Heart right ventricle (tissue), 16 donors: ENCODE measurements around the gene HNRNPLL. TPM values are rescaled to one million over a fixed set of nuclear protein-coding genes. Genes with fewer than 3 reads are reported as not detected.

Source experiments
- ATAC-seq, 8 donors: fragments of 200-7000 bp; cut with Tn5 transposase; one replicate each; pipeline ENCODE4 v1.9.1; 2020; ENCODE audit warnings: mild to moderate bottlenecking in 8 of 8, moderate library complexity in 8 of 8, moderate number of reproducible peaks in 1 of 8
- DNase-seq, 2 donors: peaks; one replicate each; pipeline ENCODE4 v3.0.0-alpha.2; 2020
- H3K27ac ChIP-seq, 10 donors: fragments of 200-600 bp; sonication (generic) in 2 of 10; one replicate each; pipeline versions ENCODE4 v1.5.0 to v1.8.0; 2020 to 2022; ENCODE audit warnings: mild to moderate bottlenecking in 3 of 10
- H3K27me3 ChIP-seq, 7 donors: fragments of 200-600 bp; one replicate each; pipeline ENCODE4 v1.8.0; 2021 to 2022; ENCODE audit warnings: mild to moderate bottlenecking in 2 of 7
- H3K36me3 ChIP-seq, 9 donors: fragments of 200-600 bp; sonication (generic) in 1 of 9; one replicate each; pipeline versions ENCODE4 v1.5.0 to v1.8.0; 2020 to 2022; ENCODE audit warnings: mild to moderate bottlenecking in 2 of 9
- H3K4me1 ChIP-seq, 9 donors: fragments of 200-600 bp; sonication (generic) in 1 of 9; one replicate each; pipeline versions ENCODE4 v1.5.0 to v1.8.0; 2020 to 2022; ENCODE audit warnings: mild to moderate bottlenecking in 4 of 9
- H3K4me3 ChIP-seq, 10 donors: fragments of 200-600 bp; sonication (generic) in 2 of 10; one replicate each; pipeline versions ENCODE4 v1.5.0 to v1.8.0; 2020 to 2022; ENCODE audit warnings: mild to moderate bottlenecking in 7 of 10, moderate library complexity in 2 of 10
- H3K9me3 ChIP-seq, 11 donors: fragments of 200-600 bp in 10 of 11; sonication (generic) in 2 of 11; one replicate each; pipeline versions ENCODE4 v1.5.0 to v1.8.0; 2013 to 2022; ENCODE audit warnings: mild to moderate bottlenecking in 2 of 11, control low read depth in 1 of 11, moderate library complexity in 1 of 11
- CTCF ChIP-seq, 9 donors: fragments of 200-600 bp; sonication (generic) in 2 of 9; IDR thresholded peaks; one replicate each; pipeline versions ENCODE4 v1.5.0 to v1.8.0; 2021 to 2022; ENCODE audit warnings: antibody characterized with exemption in 9 of 9, mild to moderate bottlenecking in 5 of 9, moderate library complexity in 1 of 9
- WGBS, 2 donors: extraction: QIAGEN DNeasy Blood & Tissue Kit; methylation state at CpG; one replicate each; pipeline ENCODE4 v1.1.7; 2013; ENCODE audit warnings: inconsistent platforms in 1 of 2; 5-methylcytosine and 5-hydroxymethylcytosine counted together
- intact Hi-C, 10 donors: fragments of 100-400 bp; cut with DNase I; formaldehyde crosslinking; loops; one replicate each; pipeline versions ENCODE4 v1.11.1 to v1.14.2; 2022
- polyA plus RNA-seq, 2 donors: library from polyadenylated mRNA; stranded (reverse); fragments of 200-250 nt; gene quantifications; one replicate each; pipeline ENCODE4 v1.2.3, GENCODE V29; 2013
- total RNA-seq, 10 donors: library from RNA; stranded (reverse); fragmentation: NEBNext Ultra II Directional in 3 of 10; extraction: Animal tissue kit (Norgen Biotek cat#: 25700) in 3 of 10; gene quantifications; one replicate each; pipeline versions ENCODE4 v1.2.1 to v1.2.4, GENCODE V29; 2021 to 2023
- donor health status: Arrhythmogenic right ventricular cardiomyopathy.
- donor health status: ischemic (EF 13 %, LVEDD 7.1; RV severe dilation, severe dysfunction).
- donor health status: healthy with polysubstance abuse.
- donor health status: DM: no; HTN: yes; CAD: no.
- donor health status: DM: no; HTN: no; CAD: no.
- donor health status: ischemic (EF 25% LVEDD 6.9; RV normal size, moderate dysfunction).
- donor health status: ischemic (EF 25% LVEDD 5.7; RV mildly dilated, moderate dysfunction).
- donor health status: healthy.
- donor health status: DM: yes; HTN: yes; CAD: no.
- donor health status: Ischemic cardiomyopathy.
- donor health status: ischemic (EF 35%, LVEDD 5.7; RV mildly dilated, moderate dysfunction).
- donor health status: nonischemic (EF 11% LVEDD 7.7; RV severe dilation, severe dysfunction).
- donor health status: DM: yes; HTN: yes; CAD: no.
- donor health status: PGD.
- donor health status: ischemic (EF 29% LVEDD 5.4; RV normal size, mild dysfunction).
- donor health status: nonischemic (EF 23%, LVEDD 6.1; RV moderate dilation, normal function).

HNRNPLL gene
- total and polyA plus RNA-seq, 12 donors = 8.9 to 32.7 (median 25.3) TPM

GRCh38 chr2:38631976-38632375 lies 29.2 kb upstream of the HNRNPLL start:
- Histone ChIP-seq H3K9me3 (peaks cover 0 to 12% (median 0%) of the 10 kb centered on the region in 11 donors), H3K27me3 (no peaks in the 10 kb centered on the region), H3K27ac (no peak overlapping the region), H3K36me3 (no peaks in the 10 kb centered on the region), H3K4me3 (no peak overlapping the region), H3K4me1 (peaks cover 0 to 17% (median 0%) of the 10 kb centered on the region in 9 donors)
- intact Hi-C loops = no loop called here
- WGBS, 2 donors = 62 to 67% methylated on average over 2 of the region's 2 CpGs
- TF ChIP-seq CTCF (IDR thresholded peaks at IDR 0.05) = no peak
- ATAC-seq (no peak), DNase-seq (no peak)

- H3K4me3 ChIP-seq = no peak overlapping the region
- DNase-seq = no peak
- H3K9me3 ChIP-seq = peaks cover 0 to 12% (median 0%) of the 10 kb centered on the region in 11 donors
- peaks cover 0 to 10% (median 0%) of the 10 kb centered on the region in 9 donors for H3K4me1 ChIP-seq
- no peak for ATAC-seq
- no peaks in the 10 kb centered on the region for H3K27me3 ChIP-seq
- intact Hi-C loops = no loop called here
- TF ChIP-seq CTCF (IDR thresholded peaks at IDR 0.05) = no peak
- no peaks in the 10 kb centered on the region for H3K36me3 ChIP-seq
- no peak overlapping the region for H3K27ac ChIP-seq
- 84 to 90% methylated on average over 1 of the region's 1 CpG for WGBS, 2 donors
Observed at GRCh38 chr2:38629684-38630083, 27.0 kb upstream of the HNRNPLL start.

- Histone ChIP-seq H3K36me3 (no peaks in the 10 kb centered on the region), H3K4me3 (no peak overlapping the region), H3K4me1 (peaks cover 0 to 7% (median 0%) of the 10 kb centered on the region in 9 donors), H3K27me3 (no peaks in the 10 kb centered on the region), H3K9me3 (peaks cover 0 to 12% (median 0%) of the 10 kb centered on the region in 11 donors), H3K27ac (no peak overlapping the region)
- 85 to 87% methylated on average over 4 of the region's 4 CpGs for WGBS, 2 donors
- TF ChIP-seq CTCF (IDR thresholded peaks at IDR 0.05) = no peak
- DNase-seq = no peak
- ATAC-seq = no peak
- intact Hi-C loops = no loop called here
Observed at GRCh38 chr2:38627391-38627790, 24.7 kb upstream of the HNRNPLL start.

GRCh38 chr2:38626326-38627035 lies 23.8 kb upstream of the HNRNPLL start:
- no peak for ATAC-seq
- H3K36me3 ChIP-seq = no peaks in the 10 kb centered on the region
- 81 to 85% methylated on average over 7 of the region's 7 CpGs for WGBS, 2 donors
- H3K27ac ChIP-seq = no peak overlapping the region
- H3K9me3 ChIP-seq = peaks cover 0 to 12% (median 0%) of the 10 kb centered on the region in 11 donors
- peaks cover 0 to 14% (median 0%) of the 10 kb centered on the region in 9 donors for H3K4me1 ChIP-seq
- H3K27me3 ChIP-seq = no peaks in the 10 kb centered on the region
- H3K4me3 ChIP-seq = no peak overlapping the region
- no peak for DNase-seq
- intact Hi-C loops = no loop called here
- TF ChIP-seq CTCF (IDR thresholded peaks at IDR 0.05) = no peak
